Cardiac fibroblast (primary cell): ENCODE results near the gene CPNE2.
A peak's percentile ranks its signal among the peaks of the same experiment; 100 is the strongest.

Source experiments
- DNase-seq, 2 donors: peaks; one replicate each; pipeline versions ENCODE4 v3.0.0 to v3.0.0-alpha.2; 2010; ENCODE audit warnings: low read depth in 2 of 2
- H3K4me3 ChIP-seq, 2 donors: replicated peaks in 1 of 2; 1 replicate in 1 of 2; 2 replicates in 1 of 2; pipeline ENCODE4 v1.5.1; 2011; ENCODE audit warnings: low read depth in 2 of 2, low read length in 2 of 2, mild to moderate bottlenecking in 2 of 2, moderate library complexity in 1 of 2
- CTCF ChIP-seq: IDR thresholded peaks from one replicate; pipeline ENCODE4 v1.5.1; 2011; ENCODE audit warnings: low read depth, mild to moderate bottlenecking, low read length, inconsistent platforms

CPNE2 gene

DNA sequence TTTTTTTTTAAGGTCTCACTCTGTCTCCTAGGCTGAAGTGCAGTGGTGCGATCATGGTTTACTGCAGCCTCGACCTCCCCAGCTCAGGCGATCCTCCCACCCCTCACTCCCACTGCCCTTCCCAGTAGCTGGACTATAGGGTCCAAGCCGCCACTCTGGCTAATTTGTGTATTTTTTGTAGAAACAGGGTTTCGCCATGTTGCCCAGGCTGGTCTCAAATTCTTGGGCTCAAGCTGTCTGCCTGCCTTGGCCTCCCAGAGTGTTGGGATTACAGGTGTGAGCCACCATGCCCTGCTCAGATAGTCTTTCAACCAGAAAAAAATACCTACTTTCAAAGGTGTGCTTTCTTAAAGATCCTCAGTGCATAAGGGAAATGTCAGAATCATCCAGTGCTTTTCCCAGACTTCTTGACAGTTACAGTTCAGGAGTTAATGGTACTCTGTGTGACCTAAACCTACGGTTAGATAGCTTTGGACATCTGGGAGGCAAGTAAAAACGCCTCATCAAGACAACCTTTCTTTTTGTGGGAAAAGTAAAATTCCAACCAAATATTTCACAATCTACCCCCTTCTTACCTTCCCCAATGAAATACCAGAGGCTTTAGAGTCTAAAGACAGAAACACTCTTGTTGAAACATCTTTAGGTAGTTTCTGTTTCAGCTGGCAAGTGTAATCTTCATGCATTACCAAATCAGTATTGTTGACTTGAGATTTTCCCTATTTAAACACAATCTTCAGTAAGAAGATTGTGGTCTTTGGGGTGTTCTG lies 100.5 kb downstream of the CPNE2 start:
- DNase-seq, result peak; percentile 33 to 65
- H3K4me3 ChIP-seq, result no peak overlapping the region
- TF ChIP-seq CTCF, result no peak

- TF ChIP-seq CTCF, result no peak
- DNase-seq, result peak; percentile 84 to 96
- H3K4me3 ChIP-seq, result no peak overlapping the region
Measured at GRCh38 chr16:57194512-57194911, 102.1 kb downstream of the CPNE2 start.

DNA sequence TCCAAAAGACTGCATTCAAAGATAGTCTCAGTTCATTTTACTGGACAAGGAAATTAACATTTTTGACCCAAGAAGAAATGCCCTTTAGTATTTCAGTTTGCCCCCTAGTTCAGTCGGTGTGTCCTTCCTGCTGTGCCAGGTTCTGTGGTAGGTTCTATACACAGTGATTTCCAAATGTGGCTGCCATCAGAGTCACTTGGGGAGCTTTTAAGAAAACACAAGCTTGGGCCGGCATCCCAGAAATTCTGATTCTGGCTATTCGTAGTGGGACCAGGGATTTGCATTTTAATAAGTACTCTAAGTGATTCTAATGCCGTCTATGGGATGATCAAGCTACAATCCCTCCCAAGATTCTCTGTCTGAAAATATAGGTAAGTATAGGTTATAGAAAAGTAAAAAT lies 103.9 kb downstream of the CPNE2 start:
- no peak for TF ChIP-seq CTCF
- no peak overlapping the region for H3K4me3 ChIP-seq
- no peak for DNase-seq

DNA sequence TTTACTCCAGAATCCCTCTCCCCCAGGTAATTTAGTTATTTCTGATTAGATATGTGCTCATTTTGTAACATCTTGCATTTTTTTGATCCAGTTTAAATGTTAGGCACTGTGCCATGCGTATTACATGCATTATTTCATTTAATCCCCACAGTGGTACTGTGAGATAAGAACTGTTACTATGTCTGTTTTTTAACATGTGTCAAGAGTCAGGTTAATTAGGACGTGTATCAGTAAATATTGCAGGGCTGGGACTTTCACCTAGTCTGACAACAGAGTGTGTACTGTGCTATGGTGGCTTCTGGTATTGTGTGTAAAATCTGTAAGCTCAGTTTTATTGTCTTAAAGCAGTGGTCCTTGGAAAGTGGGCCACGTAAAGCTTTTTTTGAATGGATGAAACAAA lies 104.4 kb downstream of the CPNE2 start:
- no peak for TF ChIP-seq CTCF
- no peak for DNase-seq
- no peak overlapping the region for H3K4me3 ChIP-seq
